HepG2 (cell line): Measurements from ENCODE around the gene PIP5KL1. TPM values are rescaled to one million over a fixed set of nuclear protein-coding genes. Genes with fewer than 3 reads are reported as not detected.

Experiments used
- CBX5 ChIP-seq: sonication (generic); formaldehyde crosslinking; IDR thresholded peaks from 2 replicates; pipeline ENCODE4 v1.4.0; 2020; ENCODE audit warnings: missing genetic modification reagents, borderline replicate concordance
- CREB1 ChIP-seq, 2 experiments: fragments of 450-650 bp in 1 of 2; IDR thresholded peaks; 2 replicates each; pipeline ENCODE4 v1.6.1; 2016 to 2017; ENCODE audit warnings: control low read depth in 1 of 2, mild to moderate bottlenecking in 1 of 2, missing compliant biosample characterization in 1 of 2, missing genetic modification characterization in 1 of 2
- ELF1 ChIP-seq: sonication (generic); formaldehyde crosslinking; IDR thresholded peaks from 2 replicates; pipeline ENCODE4 v1.4.0; 2020; ENCODE audit warnings: missing genetic modification reagents
- KAT8 ChIP-seq: IDR thresholded peaks from 2 replicates; pipeline ENCODE4 v1.6.1; 2016; ENCODE audit warnings: missing genetic modification reagents, missing compliant biosample characterization
- KLF15 ChIP-seq: sonication (generic); formaldehyde crosslinking; IDR thresholded peaks from 2 replicates; pipeline ENCODE4 v1.8.1; 2023; ENCODE audit warnings: borderline replicate concordance, mild to moderate bottlenecking, inconsistent platforms, missing genetic modification reagents, mixed read lengths
- MAFK ChIP-seq, 2 experiments: IDR thresholded peaks in 1 of 2; conservative IDR thresholded peaks in 1 of 2; 2 replicates each; pipeline ENCODE4 v1.6.1; 2011; ENCODE audit warnings: improper control_type of control experiment in 2 of 2, low read length in 2 of 2
- POLR2AphosphoS5 ChIP-seq: IDR thresholded peaks from 2 replicates; pipeline ENCODE4 v1.6.1; 2012; ENCODE audit warnings: low read depth, low read length
- RBAK ChIP-seq: sonication (generic); formaldehyde crosslinking; IDR thresholded peaks from 2 replicates; pipeline ENCODE4 v1.5.1; 2020; ENCODE audit warnings: mild to moderate bottlenecking, missing genetic modification reagents
- SAFB2 ChIP-seq: sonication (generic); formaldehyde crosslinking; IDR thresholded peaks from 2 replicates; pipeline ENCODE4 v1.5.1; 2020; ENCODE audit warnings: missing genetic modification reagents, low read depth, mild to moderate bottlenecking, borderline replicate concordance
- SALL2 ChIP-seq: sonication (generic); formaldehyde crosslinking; IDR thresholded peaks from 2 replicates; pipeline ENCODE4 v1.8.1; 2023; ENCODE audit warnings: mild to moderate bottlenecking, missing genetic modification reagents, inconsistent platforms
- SCMH1 ChIP-seq: sonication (generic); formaldehyde crosslinking; IDR thresholded peaks from 2 replicates; pipeline ENCODE4 v1.9.0; 2021; ENCODE audit warnings: missing genetic modification reagents, mild to moderate bottlenecking, borderline replicate concordance
- SP140L ChIP-seq: sonication (generic); formaldehyde crosslinking; IDR thresholded peaks from 2 replicates; pipeline ENCODE4 v1.4.0; 2020; ENCODE audit warnings: missing genetic modification reagents, borderline replicate concordance
- TCF12 ChIP-seq, 2 experiments: fragments of 450-650 bp in 1 of 2; sonication (generic) in 1 of 2; formaldehyde crosslinking in 1 of 2; IDR thresholded peaks; 2 replicates each; pipeline versions ENCODE4 v1.6.1 to v1.8.0; 2017 to 2022; ENCODE audit warnings: antibody characterized with exemption in 1 of 2, mild to moderate bottlenecking in 1 of 2, missing genetic modification reagents in 1 of 2, moderate library complexity in 1 of 2
- ZNF160 ChIP-seq: sonication (generic); formaldehyde crosslinking; IDR thresholded peaks from 2 replicates; pipeline ENCODE4 v1.8.0; 2022; ENCODE audit warnings: mild to moderate bottlenecking, inconsistent platforms, missing genetic modification reagents
- ZNF205 ChIP-seq: IDR thresholded peaks from 2 replicates; pipeline ENCODE4 v1.6.1; 2018; ENCODE audit warnings: missing biosample characterization, missing genetic modification reagents
- ZNF333 ChIP-seq: sonication (generic); formaldehyde crosslinking; IDR thresholded peaks from 2 replicates; pipeline ENCODE4 v1.4.0; 2020; ENCODE audit warnings: mild to moderate bottlenecking, missing genetic modification reagents, borderline replicate concordance
- ZNF430 ChIP-seq: sonication (generic); formaldehyde crosslinking; IDR thresholded peaks from 2 replicates; pipeline ENCODE4 v1.9.0; 2021; ENCODE audit warnings: mild to moderate bottlenecking, missing genetic modification reagents
- ZNF564 ChIP-seq: sonication (generic); formaldehyde crosslinking; IDR thresholded peaks from 2 replicates; pipeline ENCODE4 v1.8.1; 2023; ENCODE audit warnings: mild to moderate bottlenecking, missing genetic modification reagents
- ZNF652 ChIP-seq: IDR thresholded peaks from 2 replicates; pipeline ENCODE4 v1.6.1; 2016; ENCODE audit warnings: low read depth, borderline replicate concordance
- ZNF841 ChIP-seq: sonication (generic); formaldehyde crosslinking; IDR thresholded peaks from 2 replicates; pipeline ENCODE4 v1.8.1; 2023; ENCODE audit warnings: missing genetic modification reagents, borderline replicate concordance
- polyA plus RNA-seq, 8 experiments: library from polyadenylated mRNA; depleted of rRNA in 3 of 8; stranded (reverse) in 7 of 8; unstranded in 1 of 8; fragments of >200 nt; fragmentation: Illumina TruSeq in 4 of 8; extraction: Trizol in 4 of 8; gene quantifications; 2 replicates each; pipeline versions ENCODE4 v1.2.1 to v1.2.3, GENCODE V29; 2011 to 2016; ENCODE audit warnings: low read depth in 4 of 8, missing spikeins in 1 of 8, mixed read lengths in 1 of 8; ENCODE audit not compliant: insufficient read depth in 1 of 8
- total RNA-seq, 5 experiments: library from RNA; depleted of rRNA; stranded (reverse); fragments of >200 nt; fragmentation: Illumina TruSeq; extraction: Trizol; gene quantifications; 2 replicates each; pipeline ENCODE4 v1.2.3, GENCODE V29; 2016; ENCODE audit warnings: low read depth in 1 of 5
- TF ChIP-seq, protein P1 (sequence below): sonication (generic); formaldehyde crosslinking; IDR thresholded peaks from 2 replicates; pipeline ENCODE4 v1.4.0; 2020; ENCODE audit warnings: mild to moderate bottlenecking, missing genetic modification reagents, borderline replicate concordance
- TF ChIP-seq, protein P2 (sequence below): IDR thresholded peaks from 2 replicates; pipeline ENCODE4 v1.6.1; 2012; ENCODE audit warnings: low read depth, low read length, improper control_type of control experiment
- TF ChIP-seq, protein P3 (sequence below): sonication (generic); formaldehyde crosslinking; IDR thresholded peaks from 2 replicates; pipeline ENCODE4 v1.5.1; 2020; ENCODE audit warnings: missing genetic modification reagents, mild to moderate bottlenecking, borderline replicate concordance
- TF ChIP-seq, protein P4 (sequence below): sonication (generic); formaldehyde crosslinking; IDR thresholded peaks from 2 replicates; pipeline ENCODE4 v1.5.0; 2020; ENCODE audit warnings: missing genetic modification reagents

The PIP5KL1 gene
- total and polyA plus RNA-seq, 2 of the 13 experiments (the other 11 are each of a cell fraction or from before 2014, with no cell fraction given) = 0.20 to 0.49 TPM

DNA sequence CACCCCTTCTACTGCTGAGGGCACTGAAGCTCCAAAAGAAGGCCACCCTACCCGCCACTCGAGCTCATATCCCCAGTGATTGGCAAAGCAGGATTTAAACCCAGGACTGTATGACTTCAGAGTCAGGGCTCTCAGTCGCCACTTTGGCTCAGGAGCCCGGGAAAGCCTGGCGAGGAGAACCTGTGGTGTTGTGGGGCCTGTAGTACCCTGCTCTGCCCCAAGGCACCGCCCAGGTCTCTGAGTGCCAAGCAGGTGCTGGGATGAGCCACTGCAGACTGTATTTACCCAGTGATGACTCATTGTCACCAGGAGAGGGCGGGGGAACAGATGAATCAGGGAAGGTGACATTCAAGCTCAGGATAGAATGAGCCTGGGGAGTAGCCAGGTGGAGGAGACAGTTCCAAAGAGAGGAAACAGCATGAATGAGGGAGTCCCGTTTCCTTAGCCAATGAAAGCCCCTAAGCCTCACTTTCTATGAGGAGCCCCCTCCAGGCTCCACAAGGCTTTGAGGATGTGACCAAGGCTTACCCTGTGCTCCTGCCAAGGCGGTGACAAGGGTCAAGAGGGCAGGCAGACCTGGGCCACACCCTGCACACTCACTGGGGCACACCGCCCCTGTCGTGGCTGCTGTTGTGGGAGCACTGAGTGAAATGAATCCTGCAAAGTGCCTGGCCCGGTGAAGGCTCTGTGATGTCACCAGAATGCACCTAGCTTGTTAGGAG lies 24.9 kb upstream of the PIP5KL1 start (continued):
- TF ChIP-seq ZNF333 (CRISPR knock-in tag) (no peak), ZNF841 (CRISPR knock-in tag) (no peak), SP140L (CRISPR knock-in tag) (no peak), SCMH1 (no peak), POLR2AphosphoS5 (no peak), CREB1 (IDR thresholded peaks at IDR 0.05) (peak; percentile 47), CREB1 (CRISPR knock-in tag; IDR thresholded peaks at IDR 0.05) (no peak), KLF15 (CRISPR knock-in tag) (no peak), ZNF430 (CRISPR knock-in tag) (no peak), ZNF205 (CRISPR knock-in tag) (peak; percentile 82; the same call in 1 of the 2 replicates), CBX5 (CRISPR knock-in tag) (peak; percentile 54; the same call in 1 of the 2 replicates), SALL2 (CRISPR knock-in tag) (no peak), MAFK (conservative IDR thresholded peaks at IDR 0.05 in 1 of 2, IDR thresholded peaks at IDR 0.05 in 1 of 2; ENCODE audit: low read length in 2 of 2) (no peak), ZNF160 (CRISPR knock-in tag) (no peak), ELF1 (no peak), ZNF652 (CRISPR knock-in tag) (no peak), ZNF564 (CRISPR knock-in tag) (no peak), RBAK (CRISPR knock-in tag) (no peak), TCF12 (IDR thresholded peaks at IDR 0.05) (no peak), TCF12 (CRISPR knock-in tag; IDR thresholded peaks at IDR 0.05) (no peak), KAT8 (CRISPR knock-in tag) (peak; percentile 44; the same call in 1 of the 2 replicates), SAFB2 (CRISPR knock-in tag) (no peak)
- TF ChIP-seq, protein P1, sequence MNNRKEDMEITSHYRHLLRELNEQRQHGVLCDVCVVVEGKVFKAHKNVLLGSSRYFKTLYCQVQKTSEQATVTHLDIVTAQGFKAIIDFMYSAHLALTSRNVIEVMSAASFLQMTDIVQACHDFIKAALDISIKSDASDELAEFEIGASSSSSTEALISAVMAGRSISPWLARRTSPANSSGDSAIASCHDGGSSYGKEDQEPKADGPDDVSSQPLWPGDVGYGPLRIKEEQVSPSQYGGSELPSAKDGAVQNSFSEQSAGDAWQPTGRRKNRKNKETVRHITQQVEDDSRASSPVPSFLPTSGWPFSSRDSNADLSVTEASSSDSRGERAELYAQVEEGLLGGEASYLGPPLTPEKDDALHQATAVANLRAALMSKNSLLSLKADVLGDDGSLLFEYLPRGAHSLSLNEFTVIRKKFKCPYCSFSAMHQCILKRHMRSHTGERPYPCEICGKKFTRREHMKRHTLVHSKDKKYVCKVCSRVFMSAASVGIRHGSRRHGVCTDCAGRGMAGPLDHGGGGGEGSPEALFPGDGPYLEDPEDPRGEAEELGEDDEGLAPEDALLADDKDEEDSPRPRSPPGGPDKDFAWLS (CRISPR knock-in tag) = no peak
- TF ChIP-seq, protein P2, sequence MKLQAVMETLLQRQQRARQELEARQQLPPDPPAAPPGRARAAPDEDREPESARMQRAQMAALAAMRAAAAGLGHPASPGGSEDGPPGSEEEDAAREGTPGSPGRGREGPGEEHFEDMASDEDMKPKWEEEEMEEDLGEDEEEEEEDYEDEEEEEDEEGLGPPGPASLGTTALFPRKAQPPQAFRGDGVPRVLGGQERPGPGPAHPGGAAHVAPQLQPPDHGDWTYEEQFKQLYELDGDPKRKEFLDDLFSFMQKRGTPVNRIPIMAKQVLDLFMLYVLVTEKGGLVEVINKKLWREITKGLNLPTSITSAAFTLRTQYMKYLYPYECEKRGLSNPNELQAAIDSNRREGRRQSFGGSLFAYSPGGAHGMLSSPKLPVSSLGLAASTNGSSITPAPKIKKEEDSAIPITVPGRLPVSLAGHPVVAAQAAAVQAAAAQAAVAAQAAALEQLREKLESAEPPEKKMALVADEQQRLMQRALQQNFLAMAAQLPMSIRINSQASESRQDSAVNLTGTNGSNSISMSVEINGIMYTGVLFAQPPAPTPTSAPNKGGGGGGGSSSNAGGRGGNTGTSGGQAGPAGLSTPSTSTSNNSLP = no peak
- TF ChIP-seq, protein P3, sequence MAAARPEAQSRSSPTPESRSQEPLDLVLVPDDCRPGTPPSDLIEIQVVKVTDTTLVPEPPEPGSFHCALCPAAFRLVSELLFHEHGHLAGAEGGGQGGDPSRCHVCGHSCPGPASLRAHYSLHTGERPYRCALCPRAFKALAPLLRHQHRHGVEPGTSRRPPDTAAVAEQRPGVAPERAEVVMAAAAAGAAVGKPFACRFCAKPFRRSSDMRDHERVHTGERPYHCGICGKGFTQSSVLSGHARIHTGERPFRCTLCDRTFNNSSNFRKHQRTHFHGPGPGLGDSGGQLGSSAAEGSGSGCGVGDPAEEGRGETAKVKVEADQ = no peak
- TF ChIP-seq, protein P4, sequence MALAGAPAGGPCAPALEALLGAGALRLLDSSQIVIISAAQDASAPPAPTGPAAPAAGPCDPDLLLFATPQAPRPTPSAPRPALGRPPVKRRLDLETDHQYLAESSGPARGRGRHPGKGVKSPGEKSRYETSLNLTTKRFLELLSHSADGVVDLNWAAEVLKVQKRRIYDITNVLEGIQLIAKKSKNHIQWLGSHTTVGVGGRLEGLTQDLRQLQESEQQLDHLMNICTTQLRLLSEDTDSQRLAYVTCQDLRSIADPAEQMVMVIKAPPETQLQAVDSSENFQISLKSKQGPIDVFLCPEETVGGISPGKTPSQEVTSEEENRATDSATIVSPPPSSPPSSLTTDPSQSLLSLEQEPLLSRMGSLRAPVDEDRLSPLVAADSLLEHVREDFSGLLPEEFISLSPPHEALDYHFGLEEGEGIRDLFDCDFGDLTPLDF (CRISPR knock-in tag) = no peak
